GM20431 (cell line): ENCODE data around the gene NUTM2A.
"Not testable (repeated sequence)": the region's sequence is repeated elsewhere in the genome, so short reads cannot be mapped to it uniquely, and the experiment has no call there.

ENCODE experiments used
- in situ Hi-C: fragments of 300-500 bp; cut with MseI, MboI; formaldehyde crosslinking; loops from one replicate; pipeline ENCODE4 v1.15.0; 2020; ENCODE audit warnings: low sequenced_read_pairs; ENCODE audit not compliant: unreplicated experiment

Gene NUTM2A, protein sequence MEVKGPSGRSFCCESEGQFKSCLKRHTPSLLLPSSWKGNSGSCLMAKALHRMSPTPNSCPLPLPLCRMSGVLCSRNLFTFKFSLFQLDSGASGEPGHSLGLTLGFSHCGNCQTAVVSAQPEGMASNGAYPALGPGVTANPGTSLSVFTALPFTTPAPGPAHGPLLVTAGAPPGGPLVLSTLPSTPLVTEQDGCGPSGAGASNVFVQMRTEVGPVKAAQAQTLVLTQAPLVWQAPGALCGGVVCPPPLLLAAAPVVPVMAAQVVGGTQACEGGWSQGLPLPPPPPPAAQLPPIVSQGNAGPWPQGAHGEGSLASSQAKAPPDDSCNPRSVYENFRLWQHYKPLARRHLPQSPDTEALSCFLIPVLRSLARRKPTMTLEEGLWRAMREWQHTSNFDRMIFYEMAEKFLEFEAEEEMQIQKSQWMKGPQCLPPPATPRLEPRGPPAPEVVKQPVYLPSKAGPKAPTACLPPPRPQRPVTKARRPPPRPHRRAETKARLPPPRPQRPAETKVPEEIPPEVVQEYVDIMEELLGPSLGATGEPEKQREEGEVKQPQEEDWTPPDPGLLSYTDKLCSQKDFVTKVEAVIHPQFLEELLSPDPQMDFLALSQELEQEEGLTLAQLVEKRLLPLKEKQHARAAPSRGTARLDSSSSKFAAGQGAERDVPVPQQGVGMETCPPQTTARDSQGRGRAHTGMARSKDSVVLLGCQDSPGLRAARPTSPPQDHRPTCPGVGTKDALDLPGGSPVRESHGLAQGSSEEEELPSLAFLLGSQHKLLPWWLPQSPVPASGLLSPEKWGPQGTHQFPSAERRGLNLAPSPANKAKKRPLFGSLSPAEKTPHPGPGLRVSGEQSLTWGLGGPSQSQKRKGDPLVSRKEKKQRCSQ

DNA sequence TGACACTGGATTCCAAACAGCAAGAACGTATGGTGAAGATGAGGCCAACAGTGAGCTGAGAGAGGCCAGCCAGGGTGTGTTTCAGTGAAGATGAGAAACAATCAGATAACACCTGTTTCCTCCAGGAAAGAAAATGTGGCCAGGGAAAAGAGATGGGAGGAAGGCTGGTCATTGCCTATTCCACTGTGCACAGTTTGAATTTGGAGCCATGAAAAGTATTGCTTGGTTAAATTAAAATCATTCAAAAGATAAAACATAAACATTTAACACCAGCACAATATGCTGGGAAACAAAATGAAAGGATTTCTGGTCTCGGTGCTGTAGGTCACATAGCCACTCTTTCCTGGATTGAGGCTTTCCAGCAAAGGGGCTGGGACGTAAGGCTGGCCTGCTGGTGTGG is at the start of gene NUTM2A:
Gene NUTM2A (plus strand): TSS at position 301 of the 400 bp plus-strand sequence. CDS start 383 bp downstream, outside the sequence.
- in situ Hi-C loops, result not testable (repeated sequence)

- in situ Hi-C loops, result loop anchor here (25.0 kb wide), 1 partner anchor 240 kb away; no protein-coding TSS in a partner anchor
Measured at GRCh38 chr10:87177587-87177986, 47.7 kb upstream of the NUTM2A start.

GRCh38 chr10:87184421-87184820 is 40.8 kb upstream of the NUTM2A start:
- in situ Hi-C loops, result loop anchor here (25.0 kb wide), 1 partner anchor 247 kb away; no protein-coding TSS in a partner anchor

- in situ Hi-C loops, result loop anchor here (25.0 kb wide), 1 partner anchor 249 kb away; no protein-coding TSS in a partner anchor
Measured at GRCh38 chr10:87186016-87186415, 39.2 kb upstream of the NUTM2A start.

DNA sequence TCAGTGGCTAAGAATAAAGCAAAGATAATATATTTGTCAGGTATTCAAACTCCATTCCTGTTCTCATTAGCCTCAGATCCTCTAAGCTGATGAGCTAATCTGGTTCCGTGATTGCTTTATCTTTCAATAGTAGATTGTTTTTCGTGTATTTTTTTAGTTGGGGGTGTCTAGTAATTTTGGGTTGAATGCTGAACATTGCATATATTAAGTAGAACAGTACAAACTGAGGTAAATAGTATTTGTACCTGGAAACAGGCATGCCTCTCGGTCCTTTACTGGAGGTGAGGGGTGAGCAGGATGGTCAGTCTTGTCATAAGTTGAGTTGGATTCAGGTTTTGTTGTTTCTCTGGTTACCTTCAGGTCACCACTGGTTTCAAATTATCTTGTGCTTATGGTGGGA is 37.7 kb upstream of the NUTM2A start:
- in situ Hi-C loops, result loop anchor here (25.0 kb wide), 1 partner anchor 250 kb away; no protein-coding TSS in a partner anchor

DNA sequence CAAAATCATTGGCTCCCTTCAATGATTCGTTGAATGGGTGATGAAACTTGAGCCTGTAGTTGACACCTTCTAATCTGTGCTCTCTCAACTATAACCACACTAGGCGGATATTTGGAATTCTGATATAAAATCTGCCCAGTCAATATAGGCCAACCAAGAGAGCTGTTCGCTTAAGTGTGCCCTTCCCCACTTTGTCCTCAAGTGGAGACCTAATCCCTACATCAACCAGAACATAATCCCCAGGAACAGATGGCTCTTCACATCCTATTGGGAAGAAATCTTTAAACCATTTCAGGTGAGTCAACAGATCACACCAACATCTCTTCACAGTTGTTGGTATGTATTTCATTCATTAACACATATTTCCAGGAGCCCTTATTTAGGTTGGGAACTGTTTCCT is 33.4 kb upstream of the NUTM2A start:
- in situ Hi-C loops, result loop anchor here (25.0 kb wide), 1 partner anchor 255 kb away; no protein-coding TSS in a partner anchor

DNA sequence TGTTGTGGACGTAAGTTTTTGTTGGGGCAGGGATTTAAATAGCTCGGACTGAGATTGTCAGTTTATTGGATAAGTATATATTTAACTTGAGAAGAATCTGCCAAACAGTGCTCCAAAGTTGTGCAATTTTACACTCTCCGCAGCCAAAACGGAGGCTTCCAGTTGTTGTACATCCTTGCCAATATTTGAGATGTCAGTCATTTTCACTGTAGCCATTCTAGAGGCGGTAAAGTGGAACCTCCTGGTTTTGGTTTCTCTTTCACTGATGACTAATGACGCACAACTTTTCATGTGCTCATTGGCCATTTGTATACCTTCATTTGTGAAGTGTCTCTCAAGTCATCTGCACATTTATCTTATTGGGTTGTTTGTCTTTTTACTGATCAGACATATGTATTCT is 24.3 kb upstream of the NUTM2A start:
- in situ Hi-C loops, result not testable (repeated sequence)

- in situ Hi-C loops, result not testable (repeated sequence)
Measured at GRCh38 chr10:87204801-87205200, 20.4 kb upstream of the NUTM2A start.

DNA sequence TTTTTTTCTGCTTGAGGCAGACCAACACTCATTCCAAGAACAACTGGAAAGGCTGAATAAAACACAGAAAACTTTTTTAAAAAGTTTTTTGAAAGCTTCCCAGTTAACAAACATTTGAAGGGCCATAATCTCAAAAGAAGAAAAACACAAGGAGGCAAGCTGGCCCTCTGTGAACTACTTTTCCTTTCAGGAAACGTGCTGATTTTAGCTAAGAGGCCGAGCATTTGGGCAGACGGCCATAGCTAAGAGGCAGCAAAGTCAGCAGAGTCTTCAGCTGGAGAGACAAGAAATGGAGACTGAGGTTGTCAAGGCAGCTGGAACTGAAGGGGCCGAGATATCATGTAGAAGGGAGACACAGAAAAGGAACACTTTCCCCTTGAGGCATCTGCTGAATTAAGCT is 18.3 kb upstream of the NUTM2A start:
- in situ Hi-C loops, result not testable (repeated sequence)

GRCh38 chr10:87210309-87210708 is 14.9 kb upstream of the NUTM2A start:
- in situ Hi-C loops, result not testable (repeated sequence)

DNA sequence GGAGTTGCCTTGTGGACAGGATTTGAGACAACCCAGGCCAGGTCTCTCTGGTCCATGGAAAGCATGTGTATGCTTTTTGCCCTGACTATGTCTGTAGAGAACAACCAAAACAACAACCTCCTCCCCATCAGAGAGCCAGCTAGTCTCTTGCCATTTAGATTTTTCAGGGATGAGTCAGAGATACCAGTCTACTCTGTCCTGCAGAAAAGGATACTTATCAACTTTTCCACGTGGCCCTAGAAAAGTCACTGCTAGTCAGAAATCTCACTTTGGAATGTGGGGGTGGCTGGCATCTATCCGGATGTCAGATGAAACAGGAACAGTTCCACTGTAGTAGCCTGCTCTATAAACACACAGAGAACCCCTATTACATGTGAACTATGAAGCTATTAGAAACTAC is 13.4 kb upstream of the NUTM2A start:
- in situ Hi-C loops, result not testable (repeated sequence)

DNA sequence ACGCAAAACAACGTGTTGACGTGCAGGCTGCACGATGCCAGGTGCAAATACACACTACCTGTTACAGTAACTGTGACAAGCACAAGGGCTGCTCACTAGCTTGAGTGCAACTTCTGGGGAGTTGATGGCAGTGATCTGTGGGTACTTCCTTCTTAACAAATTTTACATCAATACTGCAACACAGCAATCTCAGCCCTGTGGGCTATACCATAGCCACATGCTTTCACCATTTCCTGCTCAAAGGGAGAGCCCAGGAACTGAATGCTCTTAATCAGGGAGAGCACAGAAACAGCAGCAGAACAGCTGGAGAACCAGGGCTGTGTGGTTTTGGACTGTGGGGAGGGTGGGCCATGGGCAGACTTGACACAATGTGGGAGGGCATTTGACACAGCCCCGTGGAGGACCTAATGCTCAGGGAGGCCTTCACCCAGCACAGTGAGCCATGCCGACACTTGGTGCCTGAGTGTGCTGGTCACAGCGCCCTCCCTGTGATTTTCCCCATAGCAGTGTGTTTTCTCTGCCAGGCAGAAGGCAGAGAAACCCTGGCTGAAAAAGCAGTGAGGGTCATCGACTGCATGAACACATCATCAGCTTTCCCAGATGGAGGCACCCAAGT is 12.0 kb upstream of the NUTM2A start:
- in situ Hi-C loops, result not testable (repeated sequence)

GRCh38 chr10:87213806-87214205 is 11.4 kb upstream of the NUTM2A start:
- in situ Hi-C loops, result not testable (repeated sequence)

GRCh38 chr10:87216120-87216519 is 9.1 kb upstream of the NUTM2A start:
- in situ Hi-C loops, result not testable (repeated sequence)

DNA sequence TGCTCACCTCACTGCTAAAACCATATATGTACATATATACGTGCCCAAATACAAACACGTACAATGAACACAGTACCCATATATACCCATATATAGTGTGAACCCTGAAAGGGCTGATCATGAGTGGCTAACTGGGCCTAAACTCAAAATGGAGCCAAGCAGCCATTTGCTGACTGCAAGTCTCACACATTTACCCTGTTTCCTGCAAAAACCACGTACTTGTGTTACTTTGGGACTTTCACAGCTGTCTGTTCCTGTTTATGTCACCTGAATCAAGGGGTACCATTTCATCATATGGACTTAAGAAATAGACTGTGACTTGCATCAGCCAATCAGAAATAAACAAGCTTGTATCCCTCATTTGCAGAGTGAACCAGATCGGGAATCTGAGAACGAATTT is 5.9 kb upstream of the NUTM2A start:
- in situ Hi-C loops, result not testable (repeated sequence)

DNA sequence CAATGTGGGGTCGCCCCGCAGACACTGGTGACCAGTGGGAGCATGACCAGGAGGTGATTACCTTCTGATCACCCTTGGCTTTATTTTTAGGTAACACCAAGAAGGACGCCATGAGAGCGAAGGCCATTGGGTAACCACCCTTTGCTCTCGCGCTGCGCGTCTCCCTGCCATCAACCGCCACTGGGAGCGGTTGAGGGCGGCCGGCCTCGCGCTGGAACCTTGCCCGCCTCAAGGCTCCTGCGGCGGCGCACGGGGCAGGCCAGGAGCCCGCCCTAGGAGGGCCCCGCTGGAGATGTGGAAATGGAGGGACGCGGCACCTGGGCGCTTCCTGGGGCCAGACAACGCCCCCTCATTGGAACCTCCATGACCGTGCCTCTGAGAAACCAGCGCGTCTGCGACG is 2.5 kb upstream of the NUTM2A start:
- in situ Hi-C loops, result not testable (repeated sequence)

- in situ Hi-C loops, result not testable (repeated sequence)
Measured at GRCh38 chr10:87228247-87228646, 3.0 kb downstream of the NUTM2A start.

- in situ Hi-C loops, result not testable (repeated sequence)
Measured at GRCh38 chr10:87229211-87229610, 4.0 kb downstream of the NUTM2A start.

DNA sequence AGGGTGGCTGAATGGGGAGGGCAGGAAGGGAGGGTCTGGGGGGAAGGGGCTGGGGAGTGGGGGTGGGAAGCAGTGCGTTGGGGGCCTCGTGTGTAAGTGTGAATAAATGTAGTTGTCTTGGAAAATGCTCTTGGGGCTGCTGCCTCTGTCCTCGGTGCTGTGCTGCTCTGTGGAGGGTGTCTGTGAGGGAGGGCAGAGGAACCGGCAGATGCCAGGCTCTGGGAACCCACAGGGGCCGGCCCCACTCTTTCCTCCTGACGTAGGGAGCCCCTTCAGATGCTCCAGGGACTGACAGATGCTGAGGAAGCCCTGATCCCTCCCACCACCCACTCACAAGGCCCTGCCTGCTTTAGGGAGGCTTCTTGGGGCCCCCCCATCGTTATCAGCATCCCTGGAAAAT is 9.6 kb downstream of the NUTM2A start:
- in situ Hi-C loops, result not testable (repeated sequence)

DNA sequence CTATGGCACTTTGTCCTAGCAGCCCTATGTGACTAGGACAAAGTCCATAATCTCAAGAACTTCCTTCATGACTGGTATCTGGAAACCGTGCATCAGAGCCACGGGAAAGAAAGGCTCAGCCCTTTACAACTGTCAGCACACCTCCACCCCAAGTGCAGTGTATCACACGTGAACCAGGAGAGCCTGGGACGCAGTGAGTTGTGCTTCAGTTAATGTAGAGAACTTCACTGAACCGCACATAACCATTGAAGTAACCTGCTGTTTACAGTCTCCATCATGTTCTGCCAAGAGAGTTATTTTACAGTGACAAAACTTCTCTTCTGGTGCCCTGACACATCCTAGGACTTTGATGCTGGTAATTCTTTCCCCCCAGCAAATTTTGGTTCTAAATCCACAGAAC is 12.0 kb downstream of the NUTM2A start:
- in situ Hi-C loops, result not testable (repeated sequence)
